ENCODE measurements around the gene DEPDC4. TPM values are rescaled to one million over a fixed set of nuclear protein-coding genes. Genes with fewer than 3 reads are reported as not detected.
"Not testable (repeated sequence)": the region's sequence is repeated elsewhere in the genome, so short reads cannot be mapped to it uniquely, and the experiment has no call there.

DEPDC4 gene
- total RNA-seq, 1 donor from 2014 or later, result 0.41 TPM

GRCh38 chr12:100265732-100266584, 921 bp downstream of the DEPDC4 start:
- no peak for DNase-seq (ENCODE audit: extremely low read depth, low read depth, low spot score)

DNA sequence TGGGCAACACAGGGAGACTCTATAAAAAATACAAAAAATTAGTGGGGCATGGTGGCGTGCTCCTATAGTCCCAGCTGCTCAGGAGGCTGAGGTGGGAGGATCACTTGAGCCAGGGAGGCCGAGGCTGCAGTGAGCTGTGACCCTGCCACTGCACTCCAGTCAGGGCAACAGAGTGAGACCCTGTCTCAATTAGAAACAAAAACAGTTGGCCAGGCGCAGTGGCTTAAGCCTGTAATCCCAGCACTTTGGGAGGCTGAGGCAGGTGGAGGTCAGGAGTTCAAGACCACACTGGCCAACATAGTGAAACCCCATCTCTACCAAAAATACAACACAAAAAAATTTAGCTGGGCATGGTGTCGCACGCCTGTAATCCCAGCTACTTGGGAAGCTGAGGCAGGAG, 1.8 kb downstream of the DEPDC4 start:
- not testable (repeated sequence) for DNase-seq (ENCODE audit: extremely low read depth, low read depth, low spot score)

GRCh38 chr12:100263131-100263530, 3.7 kb downstream of the DEPDC4 start:
- no peak for DNase-seq (ENCODE audit: extremely low read depth, low read depth, low spot score)

DNA sequence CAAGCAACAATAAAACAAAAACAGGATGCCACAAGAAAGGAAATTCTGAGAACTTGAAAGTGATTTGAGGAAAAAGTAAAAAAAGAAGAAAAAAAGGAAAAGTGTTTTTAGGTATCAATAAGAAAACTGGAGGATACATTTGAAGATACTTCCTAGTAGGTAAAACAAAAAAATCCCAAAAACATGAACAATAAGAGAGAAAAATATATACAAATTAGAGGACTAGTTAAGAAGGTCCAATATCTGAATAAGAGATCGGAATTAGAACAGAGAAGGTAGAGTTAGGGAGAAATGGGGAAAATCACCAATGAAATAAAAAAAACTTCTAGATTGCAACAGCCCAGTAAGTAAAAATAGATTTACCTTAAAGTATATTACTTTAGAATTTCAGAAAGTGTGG, 8.8 kb downstream of the DEPDC4 start:
- no peak for DNase-seq (ENCODE audit: extremely low read depth, low read depth, low spot score)

DNA sequence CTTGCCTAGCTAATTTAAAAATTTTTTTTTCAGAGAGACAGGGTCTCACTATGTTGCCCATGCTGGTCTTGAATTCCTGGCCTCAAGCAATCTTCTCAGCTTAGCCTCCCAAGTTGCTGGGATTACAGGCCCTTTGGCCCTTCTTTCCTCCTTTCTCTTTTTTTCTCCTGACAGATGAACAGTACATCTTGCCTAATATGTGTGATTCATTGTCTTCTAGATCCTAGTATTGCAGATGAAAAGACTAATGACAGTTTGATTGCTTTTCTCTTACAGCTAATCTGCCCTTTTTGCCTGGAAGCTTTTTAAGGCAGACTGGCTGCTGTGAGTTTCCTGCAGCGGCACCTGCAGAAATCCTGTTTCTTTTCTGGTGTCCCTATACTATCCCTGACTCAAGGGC, 12.0 kb downstream of the DEPDC4 start:
- DNase-seq (ENCODE audit: extremely low read depth, low read depth, low spot score), result no peak

DNA sequence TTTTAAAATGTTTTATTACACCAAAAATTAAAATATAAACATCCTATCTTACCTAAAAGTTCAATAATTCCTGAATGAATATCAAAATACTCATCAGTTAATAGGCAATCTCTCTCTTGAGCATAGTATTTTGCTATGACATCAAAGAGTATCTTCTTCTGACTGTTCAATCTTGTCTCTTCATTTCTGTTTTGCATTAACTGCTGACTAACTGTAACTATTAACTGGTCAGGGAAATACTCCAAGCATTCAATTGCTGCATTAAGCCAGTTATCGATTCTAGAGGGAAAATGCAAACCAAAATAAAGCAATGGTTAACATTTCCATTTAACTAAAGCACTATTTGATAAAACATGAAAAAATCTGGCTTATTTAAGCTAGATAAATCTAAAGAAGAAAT, 13.4 kb downstream of the DEPDC4 start:
- no peak for DNase-seq (ENCODE audit: extremely low read depth, low read depth, low spot score)

DNA sequence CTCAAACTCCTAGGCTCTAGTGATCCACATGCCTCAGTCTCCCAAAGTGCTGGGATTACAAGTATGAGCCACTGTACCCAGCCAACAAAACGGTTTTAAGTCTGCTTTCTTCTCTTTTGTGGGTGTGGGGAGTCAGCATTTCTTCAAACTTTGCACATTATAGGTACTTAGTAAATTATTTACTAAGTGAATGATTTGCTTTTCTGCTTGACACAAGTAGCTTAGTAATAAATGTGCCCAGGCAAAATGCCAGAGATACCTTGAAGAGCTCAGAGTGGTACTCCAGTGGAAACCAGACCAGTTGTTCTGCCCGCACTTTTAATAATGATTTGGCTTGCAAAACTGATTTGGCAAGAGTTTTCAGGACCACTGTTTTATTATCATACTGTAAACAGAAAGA, 15.0 kb downstream of the DEPDC4 start:
- no peak for DNase-seq (ENCODE audit: extremely low read depth, low read depth, low spot score)

- no peak for DNase-seq (ENCODE audit: extremely low read depth, low read depth, low spot score)
Observed at GRCh38 chr12:100249941-100250340, 16.9 kb downstream of the DEPDC4 start.

- no peak for DNase-seq (ENCODE audit: extremely low read depth, low read depth, low spot score)
Observed at GRCh38 chr12:100248886-100249285, 18.0 kb downstream of the DEPDC4 start.

- no peak for DNase-seq (ENCODE audit: extremely low read depth, low read depth, low spot score)
Observed at GRCh38 chr12:100247765-100248164, 19.1 kb downstream of the DEPDC4 start.

- no peak for DNase-seq (ENCODE audit: extremely low read depth, low read depth, low spot score)
Observed at GRCh38 chr12:100243137-100243536, 23.7 kb downstream of the DEPDC4 start.

DNA sequence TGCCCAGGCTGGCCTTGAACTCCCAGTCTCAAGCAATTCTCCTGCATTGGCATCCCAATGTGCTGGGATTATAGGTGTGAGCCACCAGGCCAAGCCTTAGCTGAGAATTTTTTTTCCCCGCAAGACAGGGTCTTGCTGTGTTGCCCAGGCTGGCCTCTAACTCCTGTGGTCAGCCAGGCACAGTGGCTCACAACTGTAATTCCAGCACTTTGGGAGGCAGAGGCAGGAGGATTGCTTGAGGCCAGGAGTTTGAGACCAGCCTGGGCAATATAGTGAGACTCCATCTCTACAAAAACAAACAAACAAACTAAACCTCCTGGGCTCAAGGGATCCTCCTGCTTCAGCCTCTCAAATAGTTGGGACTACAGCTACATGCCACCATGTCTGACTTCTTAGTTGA, 27.3 kb downstream of the DEPDC4 start:
- no peak for DNase-seq (ENCODE audit: extremely low read depth, low read depth, low spot score)

GRCh38 chr12:100238801-100239200, 28.1 kb downstream of the DEPDC4 start:
- no peak for DNase-seq (ENCODE audit: extremely low read depth, low read depth, low spot score)

- DNase-seq (ENCODE audit: extremely low read depth, low read depth, low spot score), result peak; percentile 25
Observed at GRCh38 chr12:100234591-100235304, 32.1 kb downstream of the DEPDC4 start.

DNA sequence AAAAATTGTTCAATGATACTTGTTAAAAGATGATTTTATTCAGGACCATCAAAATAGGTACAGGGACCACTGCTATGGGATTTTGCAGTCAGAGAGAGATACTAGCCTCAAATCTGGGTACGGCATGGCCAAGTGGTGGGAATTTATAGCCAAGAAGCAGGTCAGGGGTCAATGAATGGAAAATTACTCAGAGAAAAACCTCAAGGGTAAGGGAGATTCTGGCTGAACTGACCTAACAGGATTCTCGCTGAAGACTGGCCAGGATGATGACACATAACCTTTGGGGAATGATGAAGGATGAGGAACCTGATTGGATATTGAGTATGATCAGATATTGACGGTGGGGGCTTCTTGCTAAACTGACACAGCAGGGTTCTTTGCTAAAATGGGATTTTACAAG, 32.7 kb downstream of the DEPDC4 start:
- DNase-seq (ENCODE audit: extremely low read depth, low read depth, low spot score), result no peak

GRCh38 chr12:100231873-100232272, 35.0 kb downstream of the DEPDC4 start:
- DNase-seq (ENCODE audit: extremely low read depth, low read depth, low spot score), result not testable (repeated sequence)

- DNase-seq (ENCODE audit: extremely low read depth, low read depth, low spot score), result no peak
Observed at GRCh38 chr12:100229876-100230275, 37.0 kb downstream of the DEPDC4 start.

GRCh38 chr12:100229036-100229635, 37.7 kb downstream of the DEPDC4 start:
- DNase-seq (ENCODE audit: extremely low read depth, low read depth, low spot score), result no peak

DNA sequence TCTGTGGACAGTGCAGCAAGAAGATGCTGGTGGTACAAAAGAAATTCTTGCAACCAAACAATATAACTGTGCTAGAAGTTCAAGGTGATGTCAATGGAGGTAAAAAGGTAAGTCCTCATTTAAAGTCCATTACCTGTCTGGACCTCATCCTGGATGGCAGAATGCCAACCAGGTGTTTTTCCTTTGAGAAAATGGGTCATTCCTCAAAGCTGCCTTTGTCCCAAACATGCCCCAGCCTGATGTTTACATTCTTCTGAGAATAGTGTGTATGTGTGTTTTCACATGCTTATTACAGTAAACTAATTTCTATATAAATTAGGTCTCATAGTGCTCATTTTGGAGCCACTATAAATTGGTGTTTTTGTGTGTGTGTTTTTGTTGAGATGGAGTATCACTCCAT, 41.4 kb downstream of the DEPDC4 start:
- no peak for DNase-seq (ENCODE audit: extremely low read depth, low read depth, low spot score)

DNA sequence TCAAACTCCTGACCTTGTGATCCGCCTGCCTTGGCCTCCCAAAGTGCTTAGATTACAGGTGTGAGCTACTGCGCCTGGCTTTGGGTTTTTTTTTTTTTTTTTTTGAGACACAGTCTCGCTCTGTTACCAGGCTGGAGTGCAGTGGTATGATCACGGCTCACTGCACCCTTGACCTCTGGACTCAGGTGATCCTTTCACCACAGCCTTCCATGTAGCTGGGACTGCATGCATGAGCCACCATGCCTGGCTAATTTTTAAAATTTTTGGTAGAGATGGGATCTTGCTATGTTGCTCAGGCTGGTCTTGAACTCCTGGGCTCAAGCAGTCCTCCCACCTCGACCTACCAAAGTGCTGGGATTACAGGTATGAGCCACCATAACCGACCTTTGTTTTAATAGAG, 44.7 kb downstream of the DEPDC4 start:
- DNase-seq (ENCODE audit: extremely low read depth, low read depth, low spot score), result not testable (repeated sequence)

DNA sequence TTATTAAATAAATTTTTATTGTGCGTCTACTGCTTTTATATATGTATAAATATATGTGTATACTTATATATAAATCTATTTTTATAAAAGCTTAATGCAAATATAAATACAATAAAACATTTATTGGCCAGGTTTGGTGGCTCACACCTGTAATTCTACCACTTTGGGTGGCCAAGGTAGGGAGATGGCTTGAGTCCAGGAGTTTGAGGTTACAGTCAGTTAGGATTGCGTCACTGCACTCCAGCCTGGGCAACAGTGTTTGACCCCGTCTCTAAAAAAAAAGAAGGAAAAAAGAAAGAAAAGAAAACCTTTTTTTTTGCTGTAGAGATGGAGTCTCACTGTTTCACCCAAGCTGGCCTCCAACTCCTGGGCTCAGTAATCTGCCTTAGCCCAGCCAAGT, 45.4 kb downstream of the DEPDC4 start:
- DNase-seq (ENCODE audit: extremely low read depth, low read depth, low spot score), result no peak
